ENCODE data around the gene AMZ2.
"Not testable (repeated sequence)": the region's sequence is repeated elsewhere in the genome, so short reads cannot be mapped to it uniquely, and the experiment has no call there.

- TF ChIP-seq JUND (IDR thresholded peaks at IDR 0.05); RAD21 (IDR thresholded peaks at IDR 0.05; ENCODE audit: low read length); TEAD4 (IDR thresholded peaks at IDR 0.05; ENCODE audit: borderline replicate concordance, insufficient read depth); RCOR1 (IDR thresholded peaks at IDR 0.05; ENCODE audit: low read length); PBX3 (IDR thresholded peaks at IDR 0.05); POLR2AphosphoS5 (IDR thresholded peaks at IDR 0.05; ENCODE audit: low read depth, low read length); EZH2phosphoT487 (IDR thresholded peaks at IDR 0.05; ENCODE audit: borderline replicate concordance, low read depth); FOSL2 (IDR thresholded peaks at IDR 0.05; ENCODE audit: borderline replicate concordance, low read depth); EP300 (IDR thresholded peaks at IDR 0.05; ENCODE audit: borderline replicate concordance in 1 of 2, low read depth in 1 of 2, low read length in 1 of 2); TAF1 (IDR thresholded peaks at IDR 0.05; ENCODE audit: borderline replicate concordance, low read depth, low read length): not testable (repeated sequence)
- TF ChIP-seq, protein P1, sequence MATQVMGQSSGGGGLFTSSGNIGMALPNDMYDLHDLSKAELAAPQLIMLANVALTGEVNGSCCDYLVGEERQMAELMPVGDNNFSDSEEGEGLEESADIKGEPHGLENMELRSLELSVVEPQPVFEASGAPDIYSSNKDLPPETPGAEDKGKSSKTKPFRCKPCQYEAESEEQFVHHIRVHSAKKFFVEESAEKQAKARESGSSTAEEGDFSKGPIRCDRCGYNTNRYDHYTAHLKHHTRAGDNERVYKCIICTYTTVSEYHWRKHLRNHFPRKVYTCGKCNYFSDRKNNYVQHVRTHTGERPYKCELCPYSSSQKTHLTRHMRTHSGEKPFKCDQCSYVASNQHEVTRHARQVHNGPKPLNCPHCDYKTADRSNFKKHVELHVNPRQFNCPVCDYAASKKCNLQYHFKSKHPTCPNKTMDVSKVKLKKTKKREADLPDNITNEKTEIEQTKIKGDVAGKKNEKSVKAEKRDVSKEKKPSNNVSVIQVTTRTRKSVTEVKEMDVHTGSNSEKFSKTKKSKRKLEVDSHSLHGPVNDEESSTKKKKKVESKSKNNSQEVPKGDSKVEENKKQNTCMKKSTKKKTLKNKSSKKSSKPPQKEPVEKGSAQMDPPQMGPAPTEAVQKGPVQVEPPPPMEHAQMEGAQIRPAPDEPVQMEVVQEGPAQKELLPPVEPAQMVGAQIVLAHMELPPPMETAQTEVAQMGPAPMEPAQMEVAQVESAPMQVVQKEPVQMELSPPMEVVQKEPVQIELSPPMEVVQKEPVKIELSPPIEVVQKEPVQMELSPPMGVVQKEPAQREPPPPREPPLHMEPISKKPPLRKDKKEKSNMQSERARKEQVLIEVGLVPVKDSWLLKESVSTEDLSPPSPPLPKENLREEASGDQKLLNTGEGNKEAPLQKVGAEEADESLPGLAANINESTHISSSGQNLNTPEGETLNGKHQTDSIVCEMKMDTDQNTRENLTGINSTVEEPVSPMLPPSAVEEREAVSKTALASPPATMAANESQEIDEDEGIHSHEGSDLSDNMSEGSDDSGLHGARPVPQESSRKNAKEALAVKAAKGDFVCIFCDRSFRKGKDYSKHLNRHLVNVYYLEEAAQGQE (IDR thresholded peaks at IDR 0.05; ENCODE audit: low read depth, low read length), result not testable (repeated sequence)
- TF ChIP-seq, protein P2, sequence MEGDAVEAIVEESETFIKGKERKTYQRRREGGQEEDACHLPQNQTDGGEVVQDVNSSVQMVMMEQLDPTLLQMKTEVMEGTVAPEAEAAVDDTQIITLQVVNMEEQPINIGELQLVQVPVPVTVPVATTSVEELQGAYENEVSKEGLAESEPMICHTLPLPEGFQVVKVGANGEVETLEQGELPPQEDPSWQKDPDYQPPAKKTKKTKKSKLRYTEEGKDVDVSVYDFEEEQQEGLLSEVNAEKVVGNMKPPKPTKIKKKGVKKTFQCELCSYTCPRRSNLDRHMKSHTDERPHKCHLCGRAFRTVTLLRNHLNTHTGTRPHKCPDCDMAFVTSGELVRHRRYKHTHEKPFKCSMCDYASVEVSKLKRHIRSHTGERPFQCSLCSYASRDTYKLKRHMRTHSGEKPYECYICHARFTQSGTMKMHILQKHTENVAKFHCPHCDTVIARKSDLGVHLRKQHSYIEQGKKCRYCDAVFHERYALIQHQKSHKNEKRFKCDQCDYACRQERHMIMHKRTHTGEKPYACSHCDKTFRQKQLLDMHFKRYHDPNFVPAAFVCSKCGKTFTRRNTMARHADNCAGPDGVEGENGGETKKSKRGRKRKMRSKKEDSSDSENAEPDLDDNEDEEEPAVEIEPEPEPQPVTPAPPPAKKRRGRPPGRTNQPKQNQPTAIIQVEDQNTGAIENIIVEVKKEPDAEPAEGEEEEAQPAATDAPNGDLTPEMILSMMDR (IDR thresholded peaks at IDR 0.05), result not testable (repeated sequence)
- TF ChIP-seq, protein P3, sequence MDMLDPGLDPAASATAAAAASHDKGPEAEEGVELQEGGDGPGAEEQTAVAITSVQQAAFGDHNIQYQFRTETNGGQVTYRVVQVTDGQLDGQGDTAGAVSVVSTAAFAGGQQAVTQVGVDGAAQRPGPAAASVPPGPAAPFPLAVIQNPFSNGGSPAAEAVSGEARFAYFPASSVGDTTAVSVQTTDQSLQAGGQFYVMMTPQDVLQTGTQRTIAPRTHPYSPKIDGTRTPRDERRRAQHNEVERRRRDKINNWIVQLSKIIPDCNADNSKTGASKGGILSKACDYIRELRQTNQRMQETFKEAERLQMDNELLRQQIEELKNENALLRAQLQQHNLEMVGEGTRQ (IDR thresholded peaks at IDR 0.05; ENCODE audit: borderline replicate concordance, low read depth, low read length), result not testable (repeated sequence)
These were observed 8.9 kb downstream of the AMZ2 start for GRCh38 chr17:68256701-68257100.

Measured in SK-N-SH (cell line).